ENCODE results near the gene ADGRV1.
"Not testable (repeated sequence)": the region's sequence is repeated elsewhere in the genome, so short reads cannot be mapped to it uniquely, and the experiment has no call there.

ADGRV1 gene

GRCh38 chr5:91000743-91001142, 442.1 kb downstream of the ADGRV1 start:
- no peak for DNase-seq (ENCODE audit: low spot score)

- DNase-seq (ENCODE audit: low spot score), result no peak
These were observed 448.1 kb downstream of the ADGRV1 start for GRCh38 chr5:91006713-91007112.

- no peak for DNase-seq (ENCODE audit: low spot score)
These were observed 448.7 kb downstream of the ADGRV1 start for GRCh38 chr5:91007251-91007650.

- DNase-seq (ENCODE audit: low spot score), result no peak
These were observed 449.3 kb downstream of the ADGRV1 start for GRCh38 chr5:91007780-91008402.

DNA sequence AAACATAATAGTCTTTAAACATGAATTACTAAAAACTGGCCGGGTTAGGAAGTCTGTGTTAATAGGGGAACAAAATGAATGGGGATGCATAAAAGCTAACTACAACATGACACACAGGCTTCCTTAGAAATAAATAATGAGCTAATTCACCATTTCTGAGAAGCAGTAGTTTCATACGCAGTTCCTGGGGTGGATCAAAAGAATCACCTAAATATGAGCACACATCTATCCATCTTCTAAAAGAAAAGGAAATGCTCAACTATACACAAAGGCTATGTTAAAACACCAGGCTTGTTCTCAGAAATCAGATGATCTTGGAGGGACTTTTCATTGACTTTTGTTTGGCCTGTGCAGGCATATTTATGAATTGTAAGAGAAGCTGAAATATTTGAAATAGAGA, 451.5 kb downstream of the ADGRV1 start:
- no peak for DNase-seq (ENCODE audit: low spot score)

- DNase-seq (ENCODE audit: low spot score), result no peak
These were observed 452.4 kb downstream of the ADGRV1 start for GRCh38 chr5:91011029-91011428.

DNA sequence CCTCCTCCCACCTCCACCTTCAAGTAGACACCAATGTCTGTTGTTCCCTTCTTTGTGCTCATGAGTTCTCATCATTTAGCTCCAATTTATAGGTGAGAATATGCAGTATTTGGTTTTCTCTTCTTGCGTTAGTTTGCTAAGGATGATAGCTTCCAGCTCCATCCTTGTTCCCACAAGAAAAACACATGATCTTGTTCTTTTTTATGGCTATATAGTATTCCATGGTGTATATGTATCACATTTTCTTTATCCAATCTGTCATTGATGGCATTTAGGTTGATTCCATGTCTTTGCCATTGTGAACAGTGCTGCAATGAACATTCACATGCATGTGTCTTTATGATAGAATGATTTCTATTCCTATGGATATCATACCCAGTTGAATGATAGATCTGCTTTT, 454.3 kb downstream of the ADGRV1 start:
- DNase-seq (ENCODE audit: low spot score), result not testable (repeated sequence)

DNA sequence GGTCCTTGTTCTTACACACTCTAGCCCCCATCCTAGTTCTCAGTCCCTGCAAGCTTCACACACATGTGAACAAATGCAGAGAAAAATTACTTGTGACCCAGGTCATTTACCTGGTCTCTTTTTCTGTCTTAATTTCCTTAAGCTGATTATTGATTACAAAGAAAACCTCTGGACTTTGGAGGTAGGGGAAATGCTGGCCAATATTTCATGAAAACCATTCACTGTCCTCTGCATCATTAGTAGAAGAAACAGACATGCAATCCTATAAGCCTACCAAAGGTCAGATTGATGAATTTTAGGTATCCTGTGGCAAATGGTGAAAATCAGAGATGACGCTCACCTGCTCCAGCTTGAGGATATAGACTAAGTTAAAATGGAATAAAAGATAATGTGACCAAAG, 457.7 kb downstream of the ADGRV1 start:
- DNase-seq (ENCODE audit: low spot score), result no peak

- no peak for DNase-seq (ENCODE audit: low spot score)
These were observed 458.5 kb downstream of the ADGRV1 start for GRCh38 chr5:91016954-91017700.

DNA sequence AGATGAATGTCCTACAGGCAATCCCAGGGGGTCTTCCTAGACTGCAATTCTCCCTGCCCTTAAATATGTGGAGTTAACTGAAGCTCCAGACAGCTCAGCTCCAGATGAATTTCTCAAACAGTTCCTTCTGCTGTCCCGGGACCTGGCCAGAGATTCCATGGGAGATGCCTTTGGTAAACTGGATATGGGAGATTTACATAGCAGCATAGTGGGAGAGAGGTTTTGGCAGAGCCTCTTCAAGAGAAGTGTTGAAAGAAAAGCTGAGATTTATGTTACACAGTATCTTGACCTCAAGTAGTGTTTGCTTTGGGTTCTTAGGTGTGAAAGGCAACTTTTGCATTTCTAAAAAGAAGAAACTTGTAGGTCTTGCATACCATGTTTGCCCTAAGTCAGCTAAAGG, 459.6 kb downstream of the ADGRV1 start:
- no peak for DNase-seq (ENCODE audit: low spot score)

DNA sequence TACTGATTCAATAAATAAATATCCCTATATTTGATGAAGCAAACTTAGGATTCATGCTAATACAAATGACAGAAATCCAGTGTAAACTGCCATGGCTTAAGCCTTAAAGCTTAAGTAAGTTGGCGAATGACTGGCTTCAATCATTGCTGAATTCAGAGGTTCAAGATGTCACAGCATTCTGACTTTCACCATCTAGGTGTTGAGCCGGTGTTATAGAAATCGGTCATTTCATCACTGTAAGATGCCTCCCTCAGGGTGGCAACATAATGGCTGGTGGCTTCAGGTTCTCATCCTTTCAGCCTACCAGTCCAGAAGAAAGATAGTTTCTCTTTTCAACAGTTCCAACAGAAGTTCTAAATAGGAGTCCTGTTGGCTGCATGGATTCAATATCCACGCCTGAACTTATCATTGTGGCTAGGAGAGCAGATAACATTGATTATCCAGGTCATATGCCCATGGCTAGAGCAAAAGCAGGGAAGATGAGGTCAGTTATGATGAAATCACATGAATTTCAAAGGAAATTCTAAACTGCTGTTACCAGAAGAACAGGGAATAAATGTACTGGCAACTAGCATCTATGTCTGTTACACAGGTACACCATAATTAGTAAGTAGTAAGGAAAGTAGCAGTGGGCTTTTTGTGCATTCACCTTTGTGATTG, 460.2 kb downstream of the ADGRV1 start:
- no peak for DNase-seq (ENCODE audit: low spot score)

DNA sequence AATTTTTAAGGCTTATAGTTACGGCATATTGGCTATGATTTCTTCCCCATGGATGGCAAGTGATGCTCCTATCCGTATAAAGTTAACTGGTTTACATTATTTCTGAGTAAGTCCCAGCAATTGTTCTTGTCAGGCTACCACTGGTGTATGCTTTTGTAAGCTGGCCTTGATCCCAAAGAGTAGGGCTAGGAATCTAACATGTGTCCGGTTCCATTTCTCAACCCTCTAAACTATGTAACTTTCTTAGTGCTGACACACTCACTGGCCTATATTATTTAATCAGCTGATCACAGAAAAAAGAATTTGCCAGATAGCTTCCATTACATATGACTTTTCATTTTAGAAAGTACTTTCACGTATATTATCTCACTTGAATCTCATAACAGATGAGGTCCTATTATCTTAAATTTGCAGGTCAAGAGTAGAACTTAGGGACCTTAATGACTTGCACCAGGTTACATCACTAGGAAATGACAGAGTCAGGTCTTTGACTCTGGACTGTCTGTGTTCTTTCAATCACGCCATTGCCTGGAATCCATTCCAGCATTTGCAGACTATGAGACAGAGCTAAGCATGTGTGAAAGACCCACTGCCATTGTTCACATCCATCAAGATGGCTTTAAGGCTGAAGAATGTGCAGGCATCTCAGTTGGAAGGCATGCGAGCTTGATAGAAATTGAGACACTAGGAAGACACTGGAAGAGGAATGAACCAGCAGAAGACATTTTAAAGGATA, 461.6 kb downstream of the ADGRV1 start:
- no peak for DNase-seq (ENCODE audit: low spot score)

DNA sequence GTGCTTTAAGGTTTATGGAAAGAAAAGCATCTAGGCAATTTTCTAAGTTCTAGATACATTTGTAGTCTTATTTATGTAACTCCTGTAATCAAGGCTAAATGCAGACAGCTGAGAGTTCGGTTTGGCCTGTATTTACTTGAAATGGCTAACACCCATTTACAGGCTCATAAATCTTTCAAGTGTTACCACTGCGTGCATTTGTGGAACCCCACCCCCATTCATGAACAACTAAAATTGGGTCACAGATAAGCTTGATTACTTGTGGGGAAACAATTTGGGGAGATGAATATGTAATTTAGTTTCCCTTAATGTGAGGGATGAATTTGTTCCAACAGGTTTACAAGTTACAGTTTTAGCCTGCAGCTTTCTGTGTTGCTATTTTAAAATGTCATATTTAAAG, 463.9 kb downstream of the ADGRV1 start:
- no peak for DNase-seq (ENCODE audit: low spot score)

GRCh38 chr5:91024206-91024605, 465.6 kb downstream of the ADGRV1 start:
- no peak for DNase-seq (ENCODE audit: low spot score)

DNA sequence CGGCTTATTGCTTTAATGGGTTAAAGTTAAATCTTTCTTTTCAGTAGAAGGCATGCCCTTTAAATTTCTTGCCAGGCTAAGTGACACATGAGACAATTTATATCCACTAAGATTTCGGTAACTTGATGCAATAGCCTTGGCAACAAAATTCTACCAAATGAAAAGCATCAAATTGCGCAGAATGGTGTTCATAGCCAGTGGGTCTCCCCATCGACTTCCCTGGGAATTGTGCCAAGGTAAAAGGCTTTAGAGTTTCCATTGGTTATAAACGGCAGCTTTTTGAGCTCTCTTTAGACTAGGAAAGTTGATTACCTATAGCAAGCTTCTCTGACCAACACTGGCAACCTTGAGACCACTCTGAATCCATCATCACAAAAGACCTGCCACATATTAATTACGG, 466.1 kb downstream of the ADGRV1 start:
- DNase-seq (ENCODE audit: low spot score), result no peak

GRCh38 chr5:91025449-91025848, 466.9 kb downstream of the ADGRV1 start:
- no peak for DNase-seq (ENCODE audit: low spot score)

DNA sequence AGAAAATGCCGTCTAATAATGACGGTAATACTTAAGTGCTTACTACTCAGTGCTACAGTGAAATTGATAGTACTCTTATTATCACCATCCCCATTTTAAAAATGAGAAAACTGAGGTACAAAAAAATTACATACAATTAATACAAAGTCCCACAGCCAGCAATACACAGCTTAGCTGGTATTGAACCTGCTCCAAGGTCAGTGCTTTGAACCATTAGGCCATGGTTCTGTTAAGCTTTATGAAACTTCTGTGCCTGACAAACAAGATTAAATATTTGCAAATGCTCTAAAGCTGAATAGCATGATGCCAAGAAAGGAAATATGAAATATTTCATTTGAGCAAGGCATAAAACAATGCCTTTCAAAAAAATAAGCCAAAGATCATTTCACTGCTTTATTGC, 467.4 kb downstream of the ADGRV1 start:
- no peak for DNase-seq (ENCODE audit: low spot score)

DNA sequence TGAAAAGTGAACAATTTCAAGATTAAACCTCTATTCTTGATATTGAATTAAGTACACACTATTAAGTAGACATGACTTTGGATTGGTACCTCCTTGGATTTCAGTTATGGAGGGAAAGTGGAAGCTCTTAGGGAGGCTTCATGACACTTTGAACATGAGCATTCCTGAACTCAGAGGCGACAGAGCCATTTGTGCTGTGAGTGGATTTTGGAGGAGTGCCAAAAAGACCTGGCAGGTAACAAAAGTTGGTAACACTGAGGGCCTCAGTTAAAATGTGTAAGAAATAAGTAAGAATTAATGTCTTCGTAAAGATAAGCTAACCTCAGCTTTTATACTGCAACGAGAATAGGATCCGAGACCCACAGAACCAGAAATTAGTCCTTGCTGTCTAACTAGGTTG, 467.9 kb downstream of the ADGRV1 start:
- DNase-seq (ENCODE audit: low spot score), result no peak

DNA sequence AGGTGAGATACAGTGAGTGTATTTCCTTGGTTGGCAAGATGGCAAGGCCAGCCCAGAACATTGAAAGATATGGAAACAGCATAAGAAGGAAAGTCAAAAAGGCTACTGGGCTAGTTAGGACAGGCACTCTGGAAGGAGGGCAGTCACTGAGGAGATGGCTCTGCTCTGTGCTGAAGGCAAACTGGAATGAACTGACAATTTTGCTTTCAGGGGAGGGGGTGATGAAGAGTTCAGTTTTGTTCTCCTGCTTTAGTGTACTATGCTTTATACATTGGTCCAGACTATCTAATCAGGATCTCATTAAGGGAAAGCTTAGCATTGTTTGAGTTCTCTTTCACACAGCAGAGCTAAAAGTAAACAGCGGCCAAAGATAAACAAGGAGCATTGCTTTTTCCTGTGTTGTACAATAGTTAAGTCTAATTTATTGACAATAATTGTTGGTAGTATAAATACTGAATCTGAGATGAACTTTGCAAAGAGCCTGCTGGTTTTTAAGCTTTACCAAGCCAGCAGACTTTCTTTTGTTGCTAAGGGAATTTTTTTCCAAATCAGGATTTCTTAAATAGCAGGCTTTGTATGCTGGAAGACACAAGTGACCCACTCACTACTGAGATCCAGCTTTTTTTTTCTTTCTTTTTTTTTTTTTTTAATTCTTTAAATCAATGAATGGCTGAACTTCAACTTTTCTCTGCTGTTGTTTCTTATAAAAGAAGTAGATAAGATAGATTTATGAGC, 469.0 kb downstream of the ADGRV1 start:
- no peak for DNase-seq (ENCODE audit: low spot score)

- DNase-seq (ENCODE audit: low spot score), result no peak
These were observed 469.9 kb downstream of the ADGRV1 start for GRCh38 chr5:91028499-91028956.

- DNase-seq (ENCODE audit: low spot score), result no peak
These were observed 472.2 kb downstream of the ADGRV1 start for GRCh38 chr5:91030521-91031401.

Measured in CD4-positive, alpha-beta T cell treated with Interleukin-15 for 4 hours (primary cell).